ENCODE data around the gene ITSN1.

DNA sequence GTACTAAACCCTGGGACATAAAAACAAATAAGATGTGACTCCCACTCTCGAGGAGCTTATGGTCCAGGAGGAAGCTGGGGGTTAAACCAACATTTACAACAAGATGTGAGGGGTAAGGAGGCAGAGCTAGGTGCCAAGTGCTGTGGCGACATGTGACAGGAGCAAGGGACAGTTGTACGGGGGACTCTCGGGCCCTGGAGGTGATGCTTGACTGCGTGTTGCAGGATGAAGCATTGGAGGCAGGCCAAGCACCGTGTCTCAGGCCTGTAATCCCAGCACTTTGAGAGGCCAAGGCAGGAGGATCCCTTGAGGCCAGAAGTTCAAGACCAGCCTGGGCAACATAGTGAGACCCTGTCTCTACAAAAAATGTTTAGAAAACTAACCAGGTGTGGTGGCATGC, 236.5 kb downstream of the ITSN1 start:
- TF ChIP-seq, protein P1, sequence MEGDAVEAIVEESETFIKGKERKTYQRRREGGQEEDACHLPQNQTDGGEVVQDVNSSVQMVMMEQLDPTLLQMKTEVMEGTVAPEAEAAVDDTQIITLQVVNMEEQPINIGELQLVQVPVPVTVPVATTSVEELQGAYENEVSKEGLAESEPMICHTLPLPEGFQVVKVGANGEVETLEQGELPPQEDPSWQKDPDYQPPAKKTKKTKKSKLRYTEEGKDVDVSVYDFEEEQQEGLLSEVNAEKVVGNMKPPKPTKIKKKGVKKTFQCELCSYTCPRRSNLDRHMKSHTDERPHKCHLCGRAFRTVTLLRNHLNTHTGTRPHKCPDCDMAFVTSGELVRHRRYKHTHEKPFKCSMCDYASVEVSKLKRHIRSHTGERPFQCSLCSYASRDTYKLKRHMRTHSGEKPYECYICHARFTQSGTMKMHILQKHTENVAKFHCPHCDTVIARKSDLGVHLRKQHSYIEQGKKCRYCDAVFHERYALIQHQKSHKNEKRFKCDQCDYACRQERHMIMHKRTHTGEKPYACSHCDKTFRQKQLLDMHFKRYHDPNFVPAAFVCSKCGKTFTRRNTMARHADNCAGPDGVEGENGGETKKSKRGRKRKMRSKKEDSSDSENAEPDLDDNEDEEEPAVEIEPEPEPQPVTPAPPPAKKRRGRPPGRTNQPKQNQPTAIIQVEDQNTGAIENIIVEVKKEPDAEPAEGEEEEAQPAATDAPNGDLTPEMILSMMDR (IDR thresholded peaks at IDR 0.05; ENCODE audit: poor library complexity, severe bottlenecking) = no peak
- TF ChIP-seq, protein P2, sequence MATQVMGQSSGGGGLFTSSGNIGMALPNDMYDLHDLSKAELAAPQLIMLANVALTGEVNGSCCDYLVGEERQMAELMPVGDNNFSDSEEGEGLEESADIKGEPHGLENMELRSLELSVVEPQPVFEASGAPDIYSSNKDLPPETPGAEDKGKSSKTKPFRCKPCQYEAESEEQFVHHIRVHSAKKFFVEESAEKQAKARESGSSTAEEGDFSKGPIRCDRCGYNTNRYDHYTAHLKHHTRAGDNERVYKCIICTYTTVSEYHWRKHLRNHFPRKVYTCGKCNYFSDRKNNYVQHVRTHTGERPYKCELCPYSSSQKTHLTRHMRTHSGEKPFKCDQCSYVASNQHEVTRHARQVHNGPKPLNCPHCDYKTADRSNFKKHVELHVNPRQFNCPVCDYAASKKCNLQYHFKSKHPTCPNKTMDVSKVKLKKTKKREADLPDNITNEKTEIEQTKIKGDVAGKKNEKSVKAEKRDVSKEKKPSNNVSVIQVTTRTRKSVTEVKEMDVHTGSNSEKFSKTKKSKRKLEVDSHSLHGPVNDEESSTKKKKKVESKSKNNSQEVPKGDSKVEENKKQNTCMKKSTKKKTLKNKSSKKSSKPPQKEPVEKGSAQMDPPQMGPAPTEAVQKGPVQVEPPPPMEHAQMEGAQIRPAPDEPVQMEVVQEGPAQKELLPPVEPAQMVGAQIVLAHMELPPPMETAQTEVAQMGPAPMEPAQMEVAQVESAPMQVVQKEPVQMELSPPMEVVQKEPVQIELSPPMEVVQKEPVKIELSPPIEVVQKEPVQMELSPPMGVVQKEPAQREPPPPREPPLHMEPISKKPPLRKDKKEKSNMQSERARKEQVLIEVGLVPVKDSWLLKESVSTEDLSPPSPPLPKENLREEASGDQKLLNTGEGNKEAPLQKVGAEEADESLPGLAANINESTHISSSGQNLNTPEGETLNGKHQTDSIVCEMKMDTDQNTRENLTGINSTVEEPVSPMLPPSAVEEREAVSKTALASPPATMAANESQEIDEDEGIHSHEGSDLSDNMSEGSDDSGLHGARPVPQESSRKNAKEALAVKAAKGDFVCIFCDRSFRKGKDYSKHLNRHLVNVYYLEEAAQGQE (IDR thresholded peaks at IDR 0.05; ENCODE audit: borderline replicate concordance) = no peak
- no peak for TF ChIP-seq TAF1 (IDR thresholded peaks at IDR 0.05; ENCODE audit: low read depth)
- no peak for TF ChIP-seq POLR2AphosphoS5 (IDR thresholded peaks at IDR 0.05)
- no peak for TF ChIP-seq EZH2 (IDR thresholded peaks at IDR 0.05; ENCODE audit: borderline replicate concordance, insufficient read depth, low read length, poor library complexity, severe bottlenecking)
- TF ChIP-seq RAD21 (conservative IDR thresholded peaks at IDR 0.05) = no peak
- TF ChIP-seq EP300 (conservative IDR thresholded peaks at IDR 0.05; ENCODE audit: poor library complexity, severe bottlenecking) = no peak
